ENCODE results near the gene ZNRF1. TPM values are rescaled to one million over a fixed set of nuclear protein-coding genes. Genes with fewer than 3 reads are reported as not detected.
A peak's percentile ranks its signal among the peaks of the same experiment; 100 is the strongest.

ZNRF1 gene
- total and polyA plus RNA-seq, 2 of the 13 experiments (the other 11 are each of a cell fraction or from before 2014, with no cell fraction given): 43.9 to 58.7 TPM

- no peak; the same call in 1 of the 2 replicates for TF ChIP-seq ZBTB33 (CRISPR knock-in tag; IDR thresholded peaks at IDR 0.05)
- TF ChIP-seq BCL6 (CRISPR knock-in tag; IDR thresholded peaks at IDR 0.05): peak; percentile 64; the same call in 1 of the 2 replicates
- no peak for TF ChIP-seq PAWR (CRISPR knock-in tag; IDR thresholded peaks at IDR 0.05; ENCODE audit: borderline replicate concordance)
- peak; percentile 17 for TF ChIP-seq HNRNPK (IDR thresholded peaks at IDR 0.05; ENCODE audit: low read depth, low read length, poor library complexity, severe bottlenecking)
- TF ChIP-seq ARID2 (CRISPR knock-in tag; IDR thresholded peaks at IDR 0.05; ENCODE audit: borderline replicate concordance): no peak
- TF ChIP-seq ZNF550 (CRISPR knock-in tag; IDR thresholded peaks at IDR 0.05; ENCODE audit: borderline replicate concordance): no peak; the same call in 1 of the 2 replicates
- peak; percentile 6; the same call in 1 of the 2 replicates for TF ChIP-seq GATAD2A (CRISPR knock-in tag; IDR thresholded peaks at IDR 0.05)
- peak; percentile 15; the same call in 1 of the 2 replicates for TF ChIP-seq ZNF607 (CRISPR knock-in tag; IDR thresholded peaks at IDR 0.05; ENCODE audit: borderline replicate concordance)
- no peak for TF ChIP-seq ZNF468 (CRISPR knock-in tag; IDR thresholded peaks at IDR 0.05)
- TF ChIP-seq ZNF576 (CRISPR knock-in tag; IDR thresholded peaks at IDR 0.05): no peak
- TF ChIP-seq AKNA (CRISPR knock-in tag; IDR thresholded peaks at IDR 0.05; ENCODE audit: borderline replicate concordance): no peak
- no peak for TF ChIP-seq ZNF589 (CRISPR knock-in tag; conservative IDR thresholded peaks at IDR 0.05)
- TF ChIP-seq ONECUT2 (CRISPR knock-in tag; IDR thresholded peaks at IDR 0.05): no peak; the same call in 1 of the 2 replicates
- TF ChIP-seq ISL2 (CRISPR knock-in tag; IDR thresholded peaks at IDR 0.05): peak; percentile 52; the same call in 1 of the 2 replicates
- TF ChIP-seq ATF4 (CRISPR knock-in tag; IDR thresholded peaks at IDR 0.05): peak in 1 of 2 experiments; percentile 66; a peak in 2 of 4 replicates
- peak; percentile 84 for TF ChIP-seq ZNF563 (CRISPR knock-in tag; IDR thresholded peaks at IDR 0.05)
- no peak for TF ChIP-seq ZNF691 (CRISPR knock-in tag; IDR thresholded peaks at IDR 0.05; ENCODE audit: borderline replicate concordance, low read depth)
- peak; percentile 52 for TF ChIP-seq SAFB2 (CRISPR knock-in tag; IDR thresholded peaks at IDR 0.05; ENCODE audit: borderline replicate concordance, low read depth)
- 0 out of 2 replicates have a peak, but pooled peaks have one; percentile 63 for TF ChIP-seq KDM3A (CRISPR knock-in tag; IDR thresholded peaks at IDR 0.05; ENCODE audit: low read depth)
- TF ChIP-seq ARNTL (CRISPR knock-in tag; IDR thresholded peaks at IDR 0.05): 0 out of 2 replicates have a peak, but pooled peaks have one; percentile 49
Measured at GRCh38 chr16:74984529-74985296, 14.1 kb upstream of the ZNRF1 start, which contains the start of gene WDR59 (continued).

All from HepG2 (cell line).